NCI-H510A treated with DMSO at 0.1 percent for 48 hours (cell line): ENCODE measurements around the gene GCGR.
A peak's percentile ranks its signal among the peaks of the same experiment; 100 is the strongest.
"Not testable (repeated sequence)": the region's sequence is repeated elsewhere in the genome, so short reads cannot be mapped to it uniquely, and the experiment has no call there.

Source experiments
- DNase-seq: peaks from one replicate; lab custom pipeline; 2025; lab: John Stamatoyannopoulos, UW

Gene GCGR

DNA sequence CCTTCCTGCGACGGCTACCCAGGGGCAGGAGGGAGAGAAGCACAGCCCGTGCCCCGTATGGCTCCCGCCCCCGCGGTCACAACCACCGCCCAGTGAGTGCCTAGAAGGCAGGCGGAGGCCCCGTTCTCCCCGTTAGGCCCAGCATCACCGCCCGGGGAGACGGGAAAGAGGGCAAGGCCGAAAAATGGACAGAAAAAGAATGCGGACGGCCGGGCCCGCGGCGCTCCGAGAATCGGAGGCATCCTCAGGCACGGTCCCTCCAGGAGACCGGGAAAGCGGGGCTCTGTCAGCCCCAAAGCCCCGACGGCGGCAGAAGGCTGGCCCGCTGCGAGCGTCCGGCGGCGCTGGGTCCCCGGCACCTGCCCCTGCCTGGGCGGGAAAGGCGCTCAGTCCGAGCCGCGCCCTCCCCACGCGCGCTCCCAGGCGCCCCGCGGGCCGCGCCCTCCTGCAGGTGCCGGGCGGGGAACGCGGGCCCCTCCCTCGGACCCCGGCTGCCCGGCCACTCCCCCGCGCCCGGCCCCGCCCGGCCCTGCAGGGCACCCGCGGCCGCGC, 28.7 kb downstream of the GCGR start:
- peak; percentile 73 for DNase-seq

GRCh38 chr17:81833160-81833920, 29.4 kb downstream of the GCGR start, which contains the start of gene MCRIP1:
MCRIP1 (minus strand) TSS chr17:81833291; CDS start chr17:81824506, 8,785 bp downstream.
- DNase-seq: peak; percentile 90

DNA sequence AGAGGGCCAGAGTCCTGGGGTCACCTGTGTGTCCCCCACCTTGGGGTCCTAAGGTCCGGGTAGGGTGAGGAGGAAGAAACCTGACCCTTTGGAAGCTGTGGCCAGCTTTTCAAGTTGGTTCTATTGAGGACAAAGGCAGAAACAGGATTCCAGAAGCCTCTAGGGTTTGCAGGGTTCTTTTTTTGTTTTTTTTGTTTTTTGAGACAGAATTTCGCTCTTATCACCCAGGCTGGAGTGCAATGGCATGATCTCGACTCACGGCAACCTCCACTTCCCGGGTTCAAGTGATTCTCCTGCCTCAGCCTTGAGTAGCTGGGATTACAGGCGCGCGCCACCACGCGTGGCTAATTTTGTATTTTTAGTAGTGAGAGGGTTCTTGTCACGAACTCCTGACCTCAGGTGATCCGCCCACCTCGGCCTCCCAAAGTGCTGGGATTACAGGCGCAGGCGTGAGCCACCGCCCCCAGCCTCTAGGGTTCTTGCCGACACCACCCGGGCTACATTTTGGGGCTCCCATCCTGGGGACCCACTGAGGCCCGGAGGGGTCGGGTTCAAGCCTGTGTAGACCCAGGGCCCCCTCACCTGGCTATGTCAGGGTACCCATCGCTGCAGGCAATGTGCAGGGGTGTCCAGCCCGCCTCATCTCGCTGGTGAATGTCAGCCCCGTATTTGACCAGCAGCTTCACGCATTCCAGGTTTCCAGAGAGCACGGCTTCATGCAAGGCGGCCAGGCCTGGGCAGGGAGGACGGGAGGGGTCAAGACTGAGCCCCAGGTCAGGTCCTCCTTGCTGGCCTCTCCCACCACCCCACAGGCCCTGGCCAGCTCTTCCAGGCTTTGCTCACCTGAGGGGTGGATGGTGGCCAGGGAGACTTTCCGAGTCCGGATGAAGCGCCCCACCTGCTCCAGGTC, 30.2 kb downstream of the GCGR start:
- no peak for DNase-seq

DNA sequence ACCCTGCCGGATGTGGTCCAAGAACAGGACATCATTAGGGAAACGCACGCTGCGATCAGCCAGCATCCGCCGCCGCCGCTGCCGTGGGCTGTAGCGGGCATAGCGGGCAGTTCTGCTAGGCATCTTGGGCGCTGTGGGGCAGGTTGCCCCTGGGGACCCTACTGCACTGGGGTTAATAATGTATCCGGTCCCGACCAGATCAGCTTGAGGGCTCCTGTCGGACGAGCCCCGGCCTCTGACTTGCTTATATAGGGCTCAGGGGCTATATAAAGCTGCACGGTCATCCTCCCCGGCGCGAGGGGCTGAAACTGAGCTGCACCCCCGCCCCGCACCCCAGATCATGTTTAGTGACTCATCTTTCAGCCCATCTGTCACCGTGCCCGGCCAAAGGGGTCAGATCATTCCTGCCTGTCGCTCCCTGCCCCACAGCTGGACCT, 30.9 kb downstream of the GCGR start, which contains the start of gene PPP1R27:
PPP1R27 (minus strand) TSS at position 220 of the 437 bp plus-strand sequence; CDS start at position 123, 97 bp downstream.
- DNase-seq: no peak

DNA sequence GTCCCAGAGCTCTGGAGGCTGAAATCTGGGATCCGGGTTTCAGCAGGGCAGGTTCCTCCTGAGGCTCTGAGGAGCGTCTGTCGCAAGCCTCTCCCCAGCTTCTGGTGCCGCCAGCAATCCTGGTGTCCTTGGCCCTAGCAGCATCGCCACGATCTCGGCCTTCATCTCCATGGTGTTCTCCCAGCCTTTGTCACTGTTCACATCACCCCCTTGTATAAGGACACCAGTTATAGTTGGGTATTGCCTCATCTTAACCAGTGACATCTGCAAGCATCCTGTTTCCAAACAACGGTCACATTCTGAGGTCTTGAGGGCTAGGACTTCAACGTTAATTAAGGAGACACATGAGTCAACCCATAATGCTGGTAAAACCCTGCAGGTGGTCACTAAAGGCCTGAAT, 33.7 kb downstream of the GCGR start:
- DNase-seq: no peak

DNA sequence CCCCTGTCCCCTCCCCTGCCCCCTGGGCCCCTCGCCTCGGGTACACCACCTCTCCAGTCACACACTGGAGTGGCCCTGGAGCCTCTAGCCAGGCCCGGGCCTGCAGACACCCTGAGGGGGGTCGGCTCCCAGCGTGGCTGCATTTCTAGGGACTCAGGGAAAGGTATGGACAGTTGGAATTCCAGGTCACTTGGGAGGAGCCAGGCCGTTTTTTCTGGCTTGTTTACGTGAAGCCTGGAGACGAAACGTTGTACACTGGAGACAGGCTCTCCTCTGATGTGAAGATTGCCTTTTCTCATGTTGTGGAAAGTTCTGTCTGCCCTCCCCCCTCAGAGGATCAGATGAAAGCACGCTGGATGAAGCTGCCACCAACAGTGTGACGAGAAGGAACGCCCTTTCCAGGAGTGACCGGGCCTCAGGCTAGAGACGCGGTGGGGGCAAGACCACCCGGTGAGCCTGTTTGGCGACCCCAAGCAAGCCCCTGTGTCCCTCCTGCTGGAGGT, 34.9 kb downstream of the GCGR start:
- no peak for DNase-seq

DNA sequence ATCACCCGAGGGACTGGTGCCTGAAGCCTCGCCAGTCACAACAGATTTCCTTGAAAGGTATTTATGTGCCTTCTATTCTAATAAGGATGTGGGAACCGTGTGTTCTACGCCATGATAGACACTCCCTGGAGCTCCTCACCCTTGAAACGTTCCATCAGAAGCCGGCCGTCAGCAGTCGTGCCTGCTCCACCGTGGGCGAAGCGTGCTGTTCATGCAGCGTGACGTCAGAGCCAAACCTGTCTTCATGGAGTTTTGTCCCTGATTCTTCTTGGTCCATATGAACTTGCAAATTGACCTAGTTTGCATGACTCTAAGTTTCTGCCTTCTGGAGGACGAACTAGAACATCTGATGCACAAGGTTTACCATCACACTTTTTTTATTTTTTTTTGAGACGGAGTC, 35.4 kb downstream of the GCGR start:
- DNase-seq: no peak

- DNase-seq: not testable (repeated sequence)
These were observed 36.1 kb downstream of the GCGR start for GRCh38 chr17:81840059-81840458.

DNA sequence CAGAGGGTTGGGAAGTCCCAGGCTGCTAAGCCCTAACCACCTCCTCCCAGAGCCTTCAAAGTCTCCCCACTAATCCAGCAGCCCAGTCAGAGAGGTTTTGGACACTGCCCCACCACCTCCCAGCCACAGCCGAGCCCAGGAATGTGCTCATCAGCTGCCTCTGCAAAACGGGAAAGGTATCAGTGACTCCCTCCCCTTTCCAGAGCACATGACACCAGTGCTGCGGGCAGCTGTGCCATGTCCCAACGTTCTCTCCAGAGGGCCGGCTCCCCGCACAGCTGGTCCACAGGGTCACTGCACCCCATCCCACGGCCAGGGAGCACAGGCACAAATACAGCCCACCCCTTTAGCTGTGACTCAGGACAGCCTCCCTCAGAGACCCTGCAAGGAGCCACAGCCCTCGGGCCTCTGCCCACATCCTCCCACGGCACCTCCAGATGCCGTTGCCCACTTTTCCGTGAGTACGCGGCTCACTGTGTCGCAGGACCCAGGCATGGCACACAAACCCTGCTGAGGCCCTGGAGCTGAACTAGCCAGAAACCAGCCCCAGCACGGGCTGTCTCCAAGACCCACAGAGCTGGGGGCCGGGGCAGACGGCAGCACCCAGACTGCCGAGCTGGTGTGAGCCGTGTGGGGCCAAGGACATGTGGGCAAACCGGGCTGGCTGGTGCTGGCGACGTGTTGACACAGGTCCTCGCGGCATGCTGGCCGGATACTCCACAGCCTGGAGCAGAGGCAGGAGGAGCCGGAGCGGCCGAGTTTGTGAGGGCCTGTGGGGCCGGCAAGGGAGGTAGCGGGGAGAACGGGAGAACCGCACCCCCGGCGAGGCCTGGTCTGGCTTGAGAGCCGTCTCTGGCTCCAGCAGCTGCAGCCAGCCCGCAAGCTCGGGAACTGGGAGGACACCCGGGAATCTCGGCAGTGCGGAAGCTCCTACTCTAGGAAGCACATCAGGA, 37.2 kb downstream of the GCGR start:
- no peak for DNase-seq

DNA sequence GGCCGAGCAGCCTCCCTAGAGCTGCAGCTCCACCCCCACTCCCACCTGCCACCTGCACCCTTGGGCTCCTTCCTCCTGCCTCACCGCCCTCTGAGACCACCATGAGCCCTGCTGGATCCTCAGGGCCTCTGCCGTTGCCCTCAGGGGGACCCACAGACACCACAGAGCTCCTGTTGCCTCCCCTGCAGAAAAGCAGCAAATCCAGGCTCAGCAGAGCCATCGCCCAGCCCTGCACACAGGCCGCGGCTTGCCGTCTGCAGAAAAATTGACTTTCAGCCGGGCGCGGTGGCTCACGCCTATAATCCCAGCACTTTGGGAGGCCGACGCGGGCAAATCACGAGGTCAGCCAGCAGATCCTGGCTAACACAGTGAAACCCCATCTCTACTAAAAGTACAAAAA, 37.9 kb downstream of the GCGR start:
- DNase-seq: no peak

DNA sequence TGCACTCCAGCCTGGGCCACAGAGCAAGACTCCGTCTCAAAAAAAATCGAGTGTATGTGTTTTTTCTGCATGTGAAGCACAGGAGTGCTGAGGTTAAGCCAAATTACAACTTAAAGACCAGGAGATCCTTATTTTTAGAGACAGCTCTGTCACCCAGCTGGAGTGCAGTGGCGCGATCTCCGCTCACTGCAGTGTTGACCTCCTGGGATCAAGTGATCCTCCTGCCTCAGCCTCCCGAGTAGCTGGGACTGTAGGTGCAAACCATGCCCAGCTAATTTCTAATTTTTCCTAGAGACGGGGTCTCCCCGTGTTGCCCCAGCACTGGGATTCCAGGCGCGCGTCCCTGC, 38.4 kb downstream of the GCGR start:
- DNase-seq: no peak

- DNase-seq: no peak
These were observed 39.0 kb downstream of the GCGR start for GRCh38 chr17:81842725-81843504.

DNA sequence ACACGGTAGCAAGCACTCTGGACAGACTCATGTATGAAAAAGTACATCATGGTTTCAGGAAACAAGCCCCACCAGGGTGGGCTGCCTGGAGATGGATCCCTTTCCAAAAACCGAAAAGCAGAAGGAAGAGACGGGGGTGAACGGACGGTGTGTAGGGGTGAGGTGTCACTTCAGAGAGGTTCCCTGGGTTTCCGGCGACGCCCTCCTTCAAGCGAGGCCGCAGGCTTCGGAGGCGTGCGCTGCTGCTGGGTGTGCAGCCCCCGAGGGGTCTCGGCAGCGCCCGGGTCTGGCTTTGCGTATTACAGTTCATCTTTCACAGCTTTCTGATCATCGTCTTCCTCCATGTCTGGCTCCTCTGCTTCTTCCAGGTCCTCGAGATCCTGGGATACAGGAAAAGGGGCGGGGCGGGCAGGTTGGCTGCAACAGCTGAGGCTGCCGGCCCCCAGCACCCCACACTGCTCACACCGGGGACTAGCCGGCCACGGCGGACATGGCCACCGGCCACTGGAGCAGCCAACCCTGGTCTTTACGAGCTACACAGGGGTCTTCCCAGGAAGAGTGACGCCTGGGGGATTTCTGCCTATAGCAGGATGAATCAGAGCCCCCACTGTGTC, 39.9 kb downstream of the GCGR start:
- DNase-seq: no peak

- DNase-seq: no peak
These were observed 40.4 kb downstream of the GCGR start for GRCh38 chr17:81844327-81844851.

GRCh38 chr17:81844887-81845286, 40.9 kb downstream of the GCGR start:
- DNase-seq: no peak

GRCh38 chr17:81845361-81845760, 41.4 kb downstream of the GCGR start:
- no peak for DNase-seq

DNA sequence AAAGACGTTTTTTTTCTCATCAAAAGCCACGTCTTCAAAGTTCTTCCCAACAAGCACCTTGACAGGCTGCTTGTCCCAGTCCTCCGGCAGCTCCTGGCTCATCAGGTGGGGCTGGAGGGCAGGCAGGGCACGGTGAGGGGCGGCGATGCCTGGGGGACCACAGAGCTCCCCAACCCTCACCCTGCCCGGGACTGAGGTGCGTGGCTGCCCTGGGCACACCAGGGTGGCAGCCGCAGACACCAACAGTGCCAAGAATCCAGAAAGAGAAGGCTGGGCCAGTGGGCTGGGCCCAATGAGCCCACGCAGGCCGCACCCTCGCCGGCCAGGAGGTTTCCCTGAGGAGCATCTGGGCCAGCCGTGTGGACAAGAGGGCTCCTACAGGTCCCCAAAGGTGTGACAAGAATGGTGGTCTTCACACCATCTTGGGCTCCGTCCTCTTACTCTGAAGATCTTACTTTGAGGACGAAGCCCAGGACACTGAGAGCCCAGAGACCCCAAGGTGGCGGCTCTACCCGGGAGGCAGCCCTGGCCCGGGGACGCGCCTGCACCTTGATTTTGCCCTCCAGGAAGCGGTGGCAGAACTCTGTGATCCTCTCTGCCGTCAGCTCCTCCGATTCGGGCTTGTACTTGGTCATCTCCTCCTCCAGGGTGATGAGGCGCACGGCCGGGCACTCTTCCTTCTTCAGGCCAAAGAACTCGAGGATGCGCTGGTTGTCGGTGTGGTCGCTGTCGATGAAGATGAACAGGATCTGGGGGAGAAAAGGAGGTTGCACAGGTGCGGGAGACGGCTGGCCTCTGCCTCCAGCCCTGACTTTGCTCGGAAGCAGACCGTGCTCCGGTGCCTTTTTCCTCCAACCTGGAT, 42.2 kb downstream of the GCGR start:
- no peak for DNase-seq

DNA sequence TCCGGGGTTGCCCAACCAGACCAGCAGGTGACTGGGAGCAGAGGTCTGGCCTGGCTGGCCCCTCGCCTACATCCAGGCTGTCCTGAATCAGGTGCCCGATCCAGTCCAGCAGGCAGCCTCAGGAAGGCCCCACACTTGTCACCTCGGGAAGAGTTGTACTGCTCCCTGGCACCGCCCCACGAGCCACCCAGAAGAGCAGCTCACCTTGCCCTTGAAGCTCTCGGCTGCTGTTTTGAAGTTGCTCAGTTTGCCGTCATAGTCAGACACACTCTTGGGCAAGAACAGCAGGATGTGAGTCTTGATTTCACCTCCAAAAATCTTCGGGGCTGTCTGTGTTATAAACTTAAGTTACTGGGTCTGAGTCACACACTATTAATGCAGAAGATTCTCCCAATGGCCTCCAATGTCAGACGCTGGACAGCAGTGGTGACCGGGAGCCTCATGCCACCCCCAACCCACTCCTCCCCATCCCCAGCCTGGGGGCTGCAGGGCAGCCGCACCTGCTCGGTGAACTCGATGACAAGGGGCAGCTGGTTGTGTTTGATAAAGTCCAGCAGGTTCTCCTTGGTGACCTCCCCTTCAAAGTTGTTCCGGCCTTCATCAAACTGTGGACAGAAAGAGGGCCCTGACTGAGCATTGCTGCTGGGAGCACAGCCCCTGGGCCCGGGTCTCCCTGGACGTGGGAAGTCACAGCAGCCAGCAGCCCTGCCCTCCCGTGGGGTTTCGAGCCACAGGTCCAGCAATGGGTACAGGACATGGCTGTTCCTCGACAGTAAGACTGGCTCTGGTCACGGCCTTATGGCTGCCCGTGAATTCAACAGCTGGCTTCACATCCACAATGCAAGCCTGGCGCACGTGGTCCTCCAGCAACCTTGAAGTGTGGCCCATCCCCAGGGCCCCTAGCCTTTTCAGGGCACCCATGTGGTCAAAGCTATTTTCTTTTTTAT, 43.1 kb downstream of the GCGR start:
- DNase-seq: no peak
